ENCODE data around the gene C19orf73. TPM values are rescaled to one million over a fixed set of nuclear protein-coding genes. Genes with fewer than 3 reads are reported as not detected.

C19orf73 gene
- total RNA-seq, 1 donor = 0.36 TPM

- no peak for TF ChIP-seq CTCF (IDR thresholded peaks at IDR 0.05; ENCODE audit: extremely low read depth, low read depth, low read length)
- H3K36me3 ChIP-seq (ENCODE audit: insufficient read depth, low read length) = no peaks in the 10 kb centered on the region
- no peaks in the 10 kb centered on the region for H3K9me3 ChIP-seq (ENCODE audit: low read depth, low read length)
- peak overlapping the region; percentile 93 for H3K4me3 ChIP-seq (ENCODE audit: insufficient read depth, low read length)
- H3K79me2 ChIP-seq (ENCODE audit: insufficient read depth, low read length) = no peaks in the 10 kb centered on the region
- no peaks in the 10 kb centered on the region for H4K20me1 ChIP-seq (ENCODE audit: insufficient read depth, low read length)
- peak overlapping the region; percentile 96 for H2AFZ ChIP-seq (ENCODE audit: low read length)
- peak overlapping the region; percentile 95 for H3K4me2 ChIP-seq (ENCODE audit: insufficient read depth, low read length)
- DNase-seq (ENCODE audit: insufficient read length, low spot score, missing footprints) = peak; percentile 99
- peaks cover 15% of the 10 kb centered on the region for H3K4me1 ChIP-seq (ENCODE audit: insufficient read depth, low read length)
- H3K27me3 ChIP-seq (ENCODE audit: insufficient read depth, low read length) = no peaks in the 10 kb centered on the region
- H3K27ac ChIP-seq (ENCODE audit: low read depth, low read length) = no peak overlapping the region
Observed at GRCh38 chr19:49142866-49143335, 24.0 kb upstream of the C19orf73 start.

- no peak for TF ChIP-seq CTCF (IDR thresholded peaks at IDR 0.05; ENCODE audit: extremely low read depth, low read depth, low read length)
Observed at GRCh38 chr19:49141352-49141751, 22.4 kb upstream of the C19orf73 start.

GRCh38 chr19:49140951-49141350, 22.0 kb upstream of the C19orf73 start:
- Histone ChIP-seq H3K4me1 (ENCODE audit: insufficient read depth, low read length) (peaks cover 12% of the 10 kb centered on the region), H3K4me3 (ENCODE audit: insufficient read depth, low read length) (no peak overlapping the region), H3K36me3 (ENCODE audit: insufficient read depth, low read length) (no peaks in the 10 kb centered on the region), H3K4me2 (ENCODE audit: insufficient read depth, low read length) (no peak overlapping the region), H3K27ac (ENCODE audit: low read depth, low read length) (no peak overlapping the region), H4K20me1 (ENCODE audit: insufficient read depth, low read length) (no peaks in the 10 kb centered on the region), H3K27me3 (ENCODE audit: insufficient read depth, low read length) (no peaks in the 10 kb centered on the region), H3K79me2 (ENCODE audit: insufficient read depth, low read length) (no peaks in the 10 kb centered on the region), H2AFZ (ENCODE audit: low read length) (no peak overlapping the region), H3K9me3 (ENCODE audit: low read depth, low read length) (no peaks in the 10 kb centered on the region)
- no peak for TF ChIP-seq CTCF (IDR thresholded peaks at IDR 0.05; ENCODE audit: extremely low read depth, low read depth, low read length)
- peak; percentile 2 for DNase-seq (ENCODE audit: insufficient read length, low spot score, missing footprints)

More at GRCh38 chr19:49141352-49141751, 22.4 kb upstream of the C19orf73 start:
- H3K4me2 ChIP-seq (ENCODE audit: insufficient read depth, low read length) = no peak overlapping the region
- H3K36me3 ChIP-seq (ENCODE audit: insufficient read depth, low read length) = no peaks in the 10 kb centered on the region
- no peaks in the 10 kb centered on the region for H3K79me2 ChIP-seq (ENCODE audit: insufficient read depth, low read length)
- no peak overlapping the region for H3K27ac ChIP-seq (ENCODE audit: low read depth, low read length)
- H3K27me3 ChIP-seq (ENCODE audit: insufficient read depth, low read length) = no peaks in the 10 kb centered on the region
- DNase-seq (ENCODE audit: insufficient read length, low spot score, missing footprints) = peak; percentile 58
- peaks cover 15% of the 10 kb centered on the region for H3K4me1 ChIP-seq (ENCODE audit: insufficient read depth, low read length)
- no peak overlapping the region for H3K4me3 ChIP-seq (ENCODE audit: insufficient read depth, low read length)
- H4K20me1 ChIP-seq (ENCODE audit: insufficient read depth, low read length) = no peaks in the 10 kb centered on the region
- H3K9me3 ChIP-seq (ENCODE audit: low read depth, low read length) = no peaks in the 10 kb centered on the region
- H2AFZ ChIP-seq (ENCODE audit: low read length) = no peak overlapping the region

GRCh38 chr19:49136771-49137171, 17.8 kb upstream of the C19orf73 start:
- DNase-seq (ENCODE audit: insufficient read length, low spot score, missing footprints) = peak; percentile 54
- no peak overlapping the region for H2AFZ ChIP-seq (ENCODE audit: low read length)
- no peak for TF ChIP-seq CTCF (IDR thresholded peaks at IDR 0.05; ENCODE audit: extremely low read depth, low read depth, low read length)
- H3K79me2 ChIP-seq (ENCODE audit: insufficient read depth, low read length) = no peaks in the 10 kb centered on the region
- no peaks in the 10 kb centered on the region for H4K20me1 ChIP-seq (ENCODE audit: insufficient read depth, low read length)
- no peaks in the 10 kb centered on the region for H3K9me3 ChIP-seq (ENCODE audit: low read depth, low read length)
- no peaks in the 10 kb centered on the region for H3K4me1 ChIP-seq (ENCODE audit: insufficient read depth, low read length)
- no peak overlapping the region for H3K4me2 ChIP-seq (ENCODE audit: insufficient read depth, low read length)
- H3K36me3 ChIP-seq (ENCODE audit: insufficient read depth, low read length) = no peaks in the 10 kb centered on the region
- H3K4me3 ChIP-seq (ENCODE audit: insufficient read depth, low read length) = no peak overlapping the region
- H3K27me3 ChIP-seq (ENCODE audit: insufficient read depth, low read length) = no peaks in the 10 kb centered on the region
- H3K27ac ChIP-seq (ENCODE audit: low read depth, low read length) = no peak overlapping the region

Data from osteoblast (primary cell).